HEK293 (cell line): ENCODE measurements around the gene SAFB.

Experiments
- CTCF ChIA-PET: fragments of 350-600 bp; formaldehyde crosslinking; extraction: SDS; loops from one replicate; lab custom pipeline; 2021; ENCODE audit warnings: antibody characterized with exemption; lab: Yijun Ruan, JAX
- POLR2A ChIA-PET: fragments of 300-600 bp; formaldehyde crosslinking; extraction: SDS; loops from one replicate; lab custom pipeline; 2020; ENCODE audit warnings: antibody characterized with exemption, inconsistent platforms; lab: Yijun Ruan, JAX
- H3K27ac ChIP-seq: fragments of 200-500 bp; sonication (Bioruptor generic); 2 replicates; pipeline ENCODE4 v1.5.1; 2014; ENCODE audit warnings: low read depth, low read length, control low read depth, inconsistent platforms; ENCODE audit errors: extremely low read depth
- H3K36me3 ChIP-seq, 2 experiments: fragments of 200-500 bp in 1 of 2; sonication (Bioruptor generic) in 1 of 2; 1 replicate in 1 of 2; 2 replicates in 1 of 2; pipeline ENCODE4 v1.5.1; 2014 to 2017; ENCODE audit warnings: inconsistent platforms in 2 of 2, low read length in 2 of 2; ENCODE audit not compliant: control insufficient read depth in 2 of 2, insufficient read depth in 1 of 2
- H3K4me1 ChIP-seq: fragments of 200-500 bp; sonication (Bioruptor generic); 2 replicates; pipeline ENCODE4 v1.5.1; 2014; ENCODE audit warnings: mild to moderate bottlenecking, low read length, inconsistent platforms; ENCODE audit not compliant: control insufficient read depth, insufficient read depth
- H3K4me3 ChIP-seq: 2 replicates; pipeline ENCODE4 v1.5.1; 2011; ENCODE audit warnings: low read depth, mild to moderate bottlenecking, control low read depth, low read length, moderate library complexity
- H3K9me3 ChIP-seq: fragments of 200-500 bp; sonication (Bioruptor generic); 2 replicates; pipeline ENCODE4 v1.5.1; 2014; ENCODE audit warnings: low read depth, low read length, inconsistent platforms; ENCODE audit not compliant: control insufficient read depth, insufficient read depth
- FEZF1 ChIP-seq: fragments of 450-650 bp; formaldehyde crosslinking; IDR thresholded peaks from 2 replicates; pipeline ENCODE4 v1.5.1; 2016; ENCODE audit warnings: missing biosample characterization, missing genetic modification characterization
- RBAK ChIP-seq: fragments of 450-650 bp; formaldehyde crosslinking; IDR thresholded peaks from 2 replicates; pipeline ENCODE4 v1.5.1; 2016; ENCODE audit warnings: missing biosample characterization, missing genetic modification characterization
- SP2 ChIP-seq: fragments of 450-650 bp; formaldehyde crosslinking; IDR thresholded peaks from 2 replicates; pipeline ENCODE4 v1.5.1; 2016; ENCODE audit warnings: missing biosample characterization, missing genetic modification characterization
- WT1 ChIP-seq: fragments of 450-650 bp; formaldehyde crosslinking; IDR thresholded peaks from 2 replicates; pipeline ENCODE4 v1.5.1; 2016; ENCODE audit warnings: missing biosample characterization, missing genetic modification characterization
- YY1 ChIP-seq: fragments of 450-650 bp; formaldehyde crosslinking; IDR thresholded peaks from 2 replicates; pipeline ENCODE4 v1.5.1; 2018; ENCODE audit warnings: missing biosample characterization, missing genetic modification characterization
- YY2 ChIP-seq: fragments of 450-650 bp; formaldehyde crosslinking; IDR thresholded peaks from 2 replicates; pipeline ENCODE4 v1.5.1; 2016; ENCODE audit warnings: missing biosample characterization, missing genetic modification characterization
- ZBTB1 ChIP-seq: fragments of 450-650 bp; formaldehyde crosslinking; IDR thresholded peaks from 2 replicates; pipeline ENCODE4 v1.5.1; 2016; ENCODE audit warnings: missing biosample characterization, missing genetic modification characterization
- ZBTB17 ChIP-seq: fragments of 450-650 bp; formaldehyde crosslinking; IDR thresholded peaks from 2 replicates; pipeline ENCODE4 v1.5.1; 2016; ENCODE audit warnings: missing biosample characterization, missing genetic modification characterization
- ZNF133 ChIP-seq: fragments of 450-650 bp; formaldehyde crosslinking; IDR thresholded peaks from 2 replicates; pipeline ENCODE4 v1.5.1; 2016; ENCODE audit warnings: missing biosample characterization, missing genetic modification characterization
- ZNF174 ChIP-seq: fragments of 450-650 bp; formaldehyde crosslinking; IDR thresholded peaks from 2 replicates; pipeline ENCODE4 v1.5.0; 2017; ENCODE audit warnings: missing biosample characterization, mild to moderate bottlenecking, missing genetic modification characterization
- ZNF548 ChIP-seq: fragments of 450-650 bp; formaldehyde crosslinking; IDR thresholded peaks from 2 replicates; pipeline ENCODE4 v1.5.1; 2016; ENCODE audit warnings: missing biosample characterization, missing genetic modification characterization
- ZNF555 ChIP-seq: fragments of 450-650 bp; formaldehyde crosslinking; conservative IDR thresholded peaks from 2 replicates; pipeline ENCODE4 v1.5.1; 2017; ENCODE audit warnings: missing biosample characterization, mild to moderate bottlenecking, missing genetic modification characterization, inconsistent platforms
- ZNF623 ChIP-seq: fragments of 450-650 bp; formaldehyde crosslinking; IDR thresholded peaks from 2 replicates; pipeline ENCODE4 v1.5.1; 2016; ENCODE audit warnings: missing biosample characterization, missing genetic modification characterization
- ZNF626 ChIP-seq: fragments of 450-650 bp; sonication (Bioruptor Pico); formaldehyde crosslinking; IDR thresholded peaks from 2 replicates; pipeline ENCODE4 v1.5.1; 2018; ENCODE audit warnings: missing biosample characterization, missing genetic modification characterization, inconsistent platforms
- ZNF677 ChIP-seq: fragments of 450-650 bp; IDR thresholded peaks from 2 replicates; pipeline ENCODE4 v1.5.0; 2018; ENCODE audit warnings: missing biosample characterization, mild to moderate bottlenecking, missing genetic modification characterization, moderate library complexity
- TF ChIP-seq, protein P1 (sequence below): fragments of 450-650 bp; formaldehyde crosslinking; IDR thresholded peaks from 2 replicates; pipeline ENCODE4 v1.5.1; 2016; ENCODE audit warnings: missing biosample characterization, missing genetic modification characterization
- TF ChIP-seq, protein P2 (sequence below): fragments of 450-650 bp; formaldehyde crosslinking; IDR thresholded peaks from 2 replicates; pipeline ENCODE4 v1.5.1; 2017; ENCODE audit warnings: missing biosample characterization, mild to moderate bottlenecking, missing genetic modification characterization, moderate library complexity
- TF ChIP-seq, protein P3 (sequence below): fragments of 450-650 bp; formaldehyde crosslinking; IDR thresholded peaks from 2 replicates; pipeline ENCODE4 v1.5.1; 2016; ENCODE audit warnings: missing biosample characterization, missing genetic modification characterization, borderline replicate concordance
- TF ChIP-seq, protein P4 (sequence below): fragments of 450-650 bp; formaldehyde crosslinking; IDR thresholded peaks from 2 replicates; pipeline ENCODE4 v1.5.1; 2016; ENCODE audit warnings: missing biosample characterization, missing genetic modification characterization

SAFB gene

DNA sequence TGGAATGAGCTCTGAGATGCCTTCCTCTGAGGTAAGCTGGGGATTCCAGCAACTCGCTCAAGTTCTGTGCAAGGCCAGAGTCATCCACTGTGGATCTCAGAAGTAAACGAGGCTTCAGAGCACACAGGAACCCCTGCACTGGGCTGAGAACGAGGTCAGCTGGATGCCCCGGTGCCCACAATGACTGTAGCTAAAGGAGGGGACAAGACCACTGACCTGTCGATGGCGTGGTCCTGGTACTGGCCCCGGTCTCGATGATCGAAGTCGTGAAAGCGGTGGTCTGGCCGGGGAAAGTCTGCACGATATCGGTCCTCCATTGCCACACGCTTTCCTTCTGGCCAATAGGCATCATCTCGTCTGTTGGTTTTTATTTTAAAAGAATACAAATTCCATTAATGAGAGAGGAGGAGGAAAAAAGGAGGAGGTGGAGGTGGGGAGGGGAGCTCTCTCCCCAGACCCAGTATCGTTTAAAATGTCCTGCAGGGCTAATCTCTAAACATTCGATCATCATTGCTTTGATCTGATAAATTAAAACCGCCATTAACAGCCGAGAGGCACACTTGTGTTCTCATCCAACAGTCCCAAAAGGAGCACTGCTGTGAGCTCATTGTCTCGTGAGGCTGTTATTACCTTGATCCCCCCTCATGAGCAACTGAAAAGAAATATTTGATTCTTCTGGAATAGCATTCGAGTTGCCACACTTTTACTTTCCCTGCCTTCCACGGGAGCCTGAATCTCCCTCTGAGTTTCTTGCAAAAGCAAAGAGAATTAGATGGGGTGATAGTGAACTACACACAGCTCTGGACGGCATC, 30.1 kb upstream of the SAFB start (continued):
- TF ChIP-seq, protein P1, sequence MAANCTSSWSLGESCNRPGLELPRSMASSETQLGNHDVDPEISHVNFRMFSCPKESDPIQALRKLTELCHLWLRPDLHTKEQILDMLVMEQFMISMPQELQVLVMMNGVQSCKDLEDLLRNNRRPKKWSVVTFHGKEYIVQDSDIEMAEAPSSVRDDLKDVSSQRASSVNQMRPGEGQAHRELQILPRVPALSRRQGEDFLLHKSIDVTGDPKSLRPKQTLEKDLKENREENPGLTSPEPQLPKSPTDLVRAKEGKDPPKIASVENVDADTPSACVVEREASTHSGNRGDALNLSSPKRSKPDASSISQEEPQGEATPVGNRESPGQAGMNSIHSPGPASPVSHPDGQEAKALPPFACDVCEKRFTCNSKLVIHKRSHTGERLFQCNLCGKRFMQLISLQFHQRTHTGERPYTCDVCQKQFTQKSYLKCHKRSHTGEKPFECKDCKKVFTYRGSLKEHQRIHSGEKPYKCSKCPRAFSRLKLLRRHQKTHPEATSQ (tag by site-specific recombination): no peak
- TF ChIP-seq ZNF626 (tag by site-specific recombination) (no peak), YY1 (tag by site-specific recombination) (no peak), FEZF1 (tag by site-specific recombination) (no peak), YY2 (tag by site-specific recombination) (no peak), ZBTB1 (tag by site-specific recombination) (no peak)
- TF ChIP-seq, all 188 proteins: peak for 0

DNA sequence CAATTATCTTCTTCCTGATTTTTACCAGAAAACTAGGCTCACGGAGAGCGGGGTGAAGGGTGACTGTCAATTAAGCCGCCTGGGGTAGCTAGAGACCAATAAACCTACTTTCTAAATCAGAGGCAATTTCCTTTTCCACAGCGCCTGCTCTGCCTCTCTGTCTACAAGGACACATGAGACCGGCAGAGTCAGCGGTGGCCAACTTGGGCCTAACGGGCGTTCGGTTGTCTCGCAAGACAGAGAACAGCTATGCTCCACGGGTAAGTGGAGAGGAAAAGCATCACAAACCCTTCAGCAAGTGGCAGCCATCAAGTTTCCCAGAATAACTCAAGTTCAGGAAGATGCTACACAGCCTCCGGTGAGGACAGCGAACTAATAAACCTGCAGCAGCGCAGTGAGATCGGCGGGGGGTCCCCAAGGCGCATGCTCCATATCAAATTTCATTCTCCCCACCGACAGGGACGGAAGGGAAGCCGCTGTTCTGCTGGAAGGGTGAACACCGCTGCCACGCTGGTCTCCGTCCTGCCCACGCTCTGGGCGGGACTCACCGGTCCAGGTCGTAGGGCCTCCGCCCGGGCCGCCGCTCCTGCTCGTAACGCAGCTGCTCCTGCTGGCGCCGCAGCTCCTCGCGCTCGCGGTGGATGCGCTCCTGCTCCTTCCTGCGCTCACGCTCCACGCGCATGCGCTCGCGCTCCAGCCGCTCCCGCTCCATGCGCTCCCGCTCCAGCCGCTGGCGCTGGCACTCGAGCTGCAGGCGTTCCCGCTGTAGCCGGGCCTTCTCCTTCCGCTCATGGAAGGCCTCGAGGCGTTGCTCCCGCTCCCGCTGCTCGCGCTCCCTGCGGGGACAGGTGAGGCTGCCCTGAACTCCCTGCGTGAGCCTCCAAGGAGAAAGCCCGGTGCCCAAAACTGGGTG, 29.3 kb upstream of the SAFB start:
- TF ChIP-seq RBAK (tag by site-specific recombination) (no peak), SP2 (tag by site-specific recombination) (no peak), ZNF133 (tag by site-specific recombination) (no peak), ZNF677 (tag by site-specific recombination) (no peak), ZNF623 (tag by site-specific recombination) (no peak), ZNF555 (tag by site-specific recombination) (no peak), ZNF174 (tag by site-specific recombination) (no peak), WT1 (no peak), ZBTB17 (tag by site-specific recombination) (no peak), ZNF548 (no peak)
- TF ChIP-seq, protein P2, sequence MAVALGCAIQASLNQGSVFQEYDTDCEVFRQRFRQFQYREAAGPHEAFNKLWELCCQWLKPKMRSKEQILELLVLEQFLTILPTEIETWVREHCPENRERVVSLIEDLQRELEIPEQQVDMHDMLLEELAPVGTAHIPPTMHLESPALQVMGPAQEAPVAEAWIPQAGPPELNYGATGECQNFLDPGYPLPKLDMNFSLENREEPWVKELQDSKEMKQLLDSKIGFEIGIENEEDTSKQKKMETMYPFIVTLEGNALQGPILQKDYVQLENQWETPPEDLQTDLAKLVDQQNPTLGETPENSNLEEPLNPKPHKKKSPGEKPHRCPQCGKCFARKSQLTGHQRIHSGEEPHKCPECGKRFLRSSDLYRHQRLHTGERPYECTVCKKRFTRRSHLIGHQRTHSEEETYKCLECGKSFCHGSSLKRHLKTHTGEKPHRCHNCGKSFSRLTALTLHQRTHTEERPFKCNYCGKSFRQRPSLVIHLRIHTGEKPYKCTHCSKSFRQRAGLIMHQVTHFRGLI (tag by site-specific recombination): no peak
- TF ChIP-seq, protein P3, sequence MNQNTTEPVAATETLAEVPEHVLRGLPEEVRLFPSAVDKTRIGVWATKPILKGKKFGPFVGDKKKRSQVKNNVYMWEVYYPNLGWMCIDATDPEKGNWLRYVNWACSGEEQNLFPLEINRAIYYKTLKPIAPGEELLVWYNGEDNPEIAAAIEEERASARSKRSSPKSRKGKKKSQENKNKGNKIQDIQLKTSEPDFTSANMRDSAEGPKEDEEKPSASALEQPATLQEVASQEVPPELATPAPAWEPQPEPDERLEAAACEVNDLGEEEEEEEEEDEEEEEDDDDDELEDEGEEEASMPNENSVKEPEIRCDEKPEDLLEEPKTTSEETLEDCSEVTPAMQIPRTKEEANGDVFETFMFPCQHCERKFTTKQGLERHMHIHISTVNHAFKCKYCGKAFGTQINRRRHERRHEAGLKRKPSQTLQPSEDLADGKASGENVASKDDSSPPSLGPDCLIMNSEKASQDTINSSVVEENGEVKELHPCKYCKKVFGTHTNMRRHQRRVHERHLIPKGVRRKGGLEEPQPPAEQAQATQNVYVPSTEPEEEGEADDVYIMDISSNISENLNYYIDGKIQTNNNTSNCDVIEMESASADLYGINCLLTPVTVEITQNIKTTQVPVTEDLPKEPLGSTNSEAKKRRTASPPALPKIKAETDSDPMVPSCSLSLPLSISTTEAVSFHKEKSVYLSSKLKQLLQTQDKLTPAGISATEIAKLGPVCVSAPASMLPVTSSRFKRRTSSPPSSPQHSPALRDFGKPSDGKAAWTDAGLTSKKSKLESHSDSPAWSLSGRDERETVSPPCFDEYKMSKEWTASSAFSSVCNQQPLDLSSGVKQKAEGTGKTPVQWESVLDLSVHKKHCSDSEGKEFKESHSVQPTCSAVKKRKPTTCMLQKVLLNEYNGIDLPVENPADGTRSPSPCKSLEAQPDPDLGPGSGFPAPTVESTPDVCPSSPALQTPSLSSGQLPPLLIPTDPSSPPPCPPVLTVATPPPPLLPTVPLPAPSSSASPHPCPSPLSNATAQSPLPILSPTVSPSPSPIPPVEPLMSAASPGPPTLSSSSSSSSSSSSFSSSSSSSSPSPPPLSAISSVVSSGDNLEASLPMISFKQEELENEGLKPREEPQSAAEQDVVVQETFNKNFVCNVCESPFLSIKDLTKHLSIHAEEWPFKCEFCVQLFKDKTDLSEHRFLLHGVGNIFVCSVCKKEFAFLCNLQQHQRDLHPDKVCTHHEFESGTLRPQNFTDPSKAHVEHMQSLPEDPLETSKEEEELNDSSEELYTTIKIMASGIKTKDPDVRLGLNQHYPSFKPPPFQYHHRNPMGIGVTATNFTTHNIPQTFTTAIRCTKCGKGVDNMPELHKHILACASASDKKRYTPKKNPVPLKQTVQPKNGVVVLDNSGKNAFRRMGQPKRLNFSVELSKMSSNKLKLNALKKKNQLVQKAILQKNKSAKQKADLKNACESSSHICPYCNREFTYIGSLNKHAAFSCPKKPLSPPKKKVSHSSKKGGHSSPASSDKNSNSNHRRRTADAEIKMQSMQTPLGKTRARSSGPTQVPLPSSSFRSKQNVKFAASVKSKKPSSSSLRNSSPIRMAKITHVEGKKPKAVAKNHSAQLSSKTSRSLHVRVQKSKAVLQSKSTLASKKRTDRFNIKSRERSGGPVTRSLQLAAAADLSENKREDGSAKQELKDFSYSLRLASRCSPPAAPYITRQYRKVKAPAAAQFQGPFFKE: no peak
- TF ChIP-seq, protein P4, sequence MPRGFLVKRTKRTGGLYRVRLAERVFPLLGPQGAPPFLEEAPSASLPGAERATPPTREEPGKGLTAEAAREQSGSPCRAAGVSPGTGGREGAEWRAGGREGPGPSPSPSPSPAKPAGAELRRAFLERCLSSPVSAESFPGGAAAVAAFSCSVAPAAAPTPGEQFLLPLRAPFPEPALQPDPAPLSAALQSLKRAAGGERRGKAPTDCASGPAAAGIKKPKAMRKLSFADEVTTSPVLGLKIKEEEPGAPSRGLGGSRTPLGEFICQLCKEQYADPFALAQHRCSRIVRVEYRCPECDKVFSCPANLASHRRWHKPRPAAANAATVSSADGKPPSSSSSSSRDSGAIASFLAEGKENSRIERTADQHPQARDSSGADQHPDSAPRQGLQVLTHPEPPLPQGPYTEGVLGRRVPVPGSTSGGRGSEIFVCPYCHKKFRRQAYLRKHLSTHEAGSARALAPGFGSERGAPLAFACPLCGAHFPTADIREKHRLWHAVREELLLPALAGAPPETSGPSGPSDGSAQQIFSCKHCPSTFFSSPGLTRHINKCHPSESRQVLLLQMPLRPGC (tag by site-specific recombination): no peak
- ChIA-PET POLR2A (no interaction called here), CTCF (interaction anchor here (0.6 kb wide), 1 partner anchor 13 kb away, joined by 4 read pairs; no protein-coding TSS in a partner anchor)
- Histone ChIP-seq H3K36me3 (peaks cover 23 to 98% of the 10 kb centered on the region in 2 experiments), H3K9me3 (no peaks in the 10 kb centered on the region), H3K4me1 (no peaks in the 10 kb centered on the region), H3K27ac (no peak overlapping the region), H3K4me3 (no peak overlapping the region)
